Progenitor cell of endocrine pancreas (in vitro differentiated cells): ENCODE measurements around the gene FAM216A. TPM values are rescaled to one million over a fixed set of nuclear protein-coding genes. Genes with fewer than 3 reads are reported as not detected.

Experiments
- DNase-seq: peaks from one replicate; pipeline ENCODE4 v3.0.0; 2021; ENCODE audit warnings: low spot score; ENCODE audit not compliant: unreplicated experiment
- H3K27ac Mint-ChIP-seq: 2 replicates; pipeline ENCODE4 v1.8.0; 2021; ENCODE audit warnings: mild to moderate bottlenecking, moderate library complexity, mixed read lengths
- H3K27me3 Mint-ChIP-seq: 2 replicates; pipeline ENCODE4 v1.8.0; 2021; ENCODE audit warnings: mixed read lengths
- H3K36me3 Mint-ChIP-seq: 2 replicates; pipeline ENCODE4 v1.8.0; 2022; ENCODE audit warnings: mixed read lengths; ENCODE audit not compliant: insufficient read depth
- H3K4me1 Mint-ChIP-seq: 2 replicates; pipeline ENCODE4 v1.8.0; 2021; ENCODE audit warnings: low read depth, mixed read lengths
- H3K4me3 Mint-ChIP-seq: 2 replicates; pipeline ENCODE4 v1.8.0; 2021; ENCODE audit warnings: low read depth, mild to moderate bottlenecking, moderate library complexity, mixed read lengths
- H3K9me3 Mint-ChIP-seq: 2 replicates; pipeline ENCODE4 v1.8.0; 2021; ENCODE audit warnings: low read depth, mixed read lengths
- CTCF ChIP-seq: fragments of 200-600 bp; sonication (generic); IDR thresholded peaks from one replicate; pipeline ENCODE4 v1.5.0; 2021; ENCODE audit warnings: antibody characterized with exemption, mild to moderate bottlenecking; ENCODE audit not compliant: unreplicated experiment
- total RNA-seq: library from RNA; stranded (reverse); gene quantifications from 2 replicates; pipeline ENCODE4 v1.2.1, GENCODE V29; 2021

The FAM216A gene
- total RNA-seq, 1 donor from 2014 or later: 5.3 TPM

- no peak for DNase-seq
- peaks cover 14% of the 10 kb centered on the region for H3K4me1 Mint-ChIP-seq
- H3K27ac Mint-ChIP-seq: peak overlapping the region; percentile 24
- peaks cover 5% of the 10 kb centered on the region for H3K36me3 Mint-ChIP-seq
- no peaks in the 10 kb centered on the region for H3K27me3 Mint-ChIP-seq
- no peaks in the 10 kb centered on the region for H3K9me3 Mint-ChIP-seq
- no peak overlapping the region for H3K4me3 Mint-ChIP-seq
- TF ChIP-seq CTCF: no peak
Measured at GRCh38 chr12:110531741-110532333, 63.2 kb downstream of the FAM216A start.

GRCh38 chr12:110532644-110533043, 64.0 kb downstream of the FAM216A start:
- TF ChIP-seq CTCF: no peak
- H3K36me3 Mint-ChIP-seq: peaks cover 5% of the 10 kb centered on the region
- no peak overlapping the region for H3K4me3 Mint-ChIP-seq
- peaks cover 14% of the 10 kb centered on the region for H3K4me1 Mint-ChIP-seq
- no peak overlapping the region for H3K27ac Mint-ChIP-seq
- no peaks in the 10 kb centered on the region for H3K9me3 Mint-ChIP-seq
- DNase-seq: no peak
- no peaks in the 10 kb centered on the region for H3K27me3 Mint-ChIP-seq

- no peak for DNase-seq
- no peak for TF ChIP-seq CTCF
- H3K27me3 Mint-ChIP-seq: no peaks in the 10 kb centered on the region
- H3K4me1 Mint-ChIP-seq: peaks cover 14% of the 10 kb centered on the region
- H3K27ac Mint-ChIP-seq: peak overlapping the region; percentile 47
- H3K9me3 Mint-ChIP-seq: no peaks in the 10 kb centered on the region
- H3K36me3 Mint-ChIP-seq: peaks cover 7% of the 10 kb centered on the region
- H3K4me3 Mint-ChIP-seq: no peak overlapping the region
Measured at GRCh38 chr12:110533607-110534006, 65.0 kb downstream of the FAM216A start.

- peaks cover 8% of the 10 kb centered on the region for H3K36me3 Mint-ChIP-seq
- H3K27ac Mint-ChIP-seq: peak overlapping the region; percentile 52
- TF ChIP-seq CTCF: no peak
- no peaks in the 10 kb centered on the region for H3K27me3 Mint-ChIP-seq
- H3K4me1 Mint-ChIP-seq: peaks cover 14% of the 10 kb centered on the region
- no peak for DNase-seq
- H3K4me3 Mint-ChIP-seq: no peak overlapping the region
- no peaks in the 10 kb centered on the region for H3K9me3 Mint-ChIP-seq
Measured at GRCh38 chr12:110534811-110535210, 66.2 kb downstream of the FAM216A start.

- no peaks in the 10 kb centered on the region for H3K27me3 Mint-ChIP-seq
- no peaks in the 10 kb centered on the region for H3K9me3 Mint-ChIP-seq
- no peak overlapping the region for H3K27ac Mint-ChIP-seq
- no peak for DNase-seq
- peaks cover 14% of the 10 kb centered on the region for H3K4me1 Mint-ChIP-seq
- H3K36me3 Mint-ChIP-seq: peaks cover 9% of the 10 kb centered on the region
- TF ChIP-seq CTCF: no peak
- no peak overlapping the region for H3K4me3 Mint-ChIP-seq
Measured at GRCh38 chr12:110536834-110537604, 68.4 kb downstream of the FAM216A start.
